NCI-H2171 treated with DMSO at 0.1 percent for 48 hours (cell line): ENCODE measurements around the gene SP2.

ENCODE experiments used
- DNase-seq: peaks from one replicate; lab custom pipeline; 2025; lab: John Stamatoyannopoulos, UW

SP2 gene

DNA sequence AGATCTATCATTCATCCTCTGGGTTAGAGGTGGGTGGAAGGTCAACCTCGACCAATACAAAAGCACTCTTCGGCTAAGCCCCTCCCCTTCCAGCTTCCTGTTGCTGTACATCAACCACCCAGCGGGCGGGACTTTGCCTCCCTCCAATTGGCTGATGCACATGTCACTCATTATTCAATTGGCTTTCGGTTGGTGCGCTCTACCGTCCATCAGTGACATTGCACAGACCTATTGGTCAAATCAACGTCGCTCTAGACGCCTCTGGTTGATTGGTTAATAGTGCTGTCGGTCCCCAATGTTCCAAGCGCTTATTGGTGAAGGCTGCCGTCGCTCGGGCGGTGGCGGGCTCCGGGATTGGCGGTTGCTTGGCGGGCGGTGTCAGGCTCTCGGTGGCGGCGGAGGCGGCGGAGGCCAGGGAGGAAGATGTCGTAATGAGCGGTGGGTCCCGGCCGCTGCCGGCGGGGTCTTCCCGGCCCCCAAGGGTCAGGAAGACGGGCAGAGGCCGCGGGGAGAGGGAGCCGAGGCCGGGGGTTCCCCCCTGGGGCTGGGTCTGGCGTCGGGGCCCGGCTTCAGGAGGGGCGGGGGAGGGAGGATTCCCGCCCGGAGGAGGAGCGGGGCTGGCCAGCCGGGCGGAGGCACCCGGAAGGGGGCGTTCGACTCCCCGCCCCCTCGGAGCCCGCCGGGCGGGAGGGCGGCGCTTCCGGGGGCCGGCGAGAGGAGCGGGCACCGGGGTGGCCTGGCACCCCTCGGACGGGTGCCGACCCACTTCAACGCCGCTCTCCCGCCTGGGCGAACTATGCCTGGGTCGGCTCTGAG, at the start of gene SP2:
Gene SP2, plus strand, starts transcription at position 381 of the 816 bp plus-strand sequence. Its CDS starts 51 bp downstream, at position 432.
- peak; percentile 100 for DNase-seq

DNA sequence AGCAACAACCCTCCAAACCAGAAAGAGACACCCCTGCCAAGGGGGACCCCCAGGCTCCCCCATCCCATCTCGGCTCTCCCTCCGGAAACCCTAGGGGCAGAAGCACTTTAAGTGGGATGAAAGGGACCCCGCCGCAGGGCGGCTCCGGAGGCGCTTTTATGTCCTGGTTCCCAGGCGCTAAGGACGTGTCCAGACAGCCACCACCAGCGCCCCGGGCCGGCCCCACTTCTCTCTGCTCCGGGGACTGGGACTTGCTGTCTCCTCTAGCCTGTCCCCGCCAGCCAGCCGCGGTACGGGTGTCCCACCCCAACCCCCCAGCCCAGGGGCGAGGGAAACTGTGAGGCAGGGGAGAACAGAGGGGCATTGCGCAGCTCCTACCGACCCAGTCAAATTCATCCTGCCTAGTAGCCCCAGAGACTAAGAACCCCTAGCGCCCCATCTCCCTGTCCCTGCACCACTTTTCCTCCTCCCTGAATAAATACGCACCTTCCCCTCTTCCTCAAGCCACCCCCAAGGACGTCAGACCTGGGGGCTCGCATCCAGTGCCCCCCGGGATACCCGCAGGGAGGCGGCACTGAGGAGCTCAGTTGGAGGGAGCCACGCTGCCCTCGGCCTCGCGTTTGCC, 49.2 kb upstream of the SP2 start:
- no peak for DNase-seq

DNA sequence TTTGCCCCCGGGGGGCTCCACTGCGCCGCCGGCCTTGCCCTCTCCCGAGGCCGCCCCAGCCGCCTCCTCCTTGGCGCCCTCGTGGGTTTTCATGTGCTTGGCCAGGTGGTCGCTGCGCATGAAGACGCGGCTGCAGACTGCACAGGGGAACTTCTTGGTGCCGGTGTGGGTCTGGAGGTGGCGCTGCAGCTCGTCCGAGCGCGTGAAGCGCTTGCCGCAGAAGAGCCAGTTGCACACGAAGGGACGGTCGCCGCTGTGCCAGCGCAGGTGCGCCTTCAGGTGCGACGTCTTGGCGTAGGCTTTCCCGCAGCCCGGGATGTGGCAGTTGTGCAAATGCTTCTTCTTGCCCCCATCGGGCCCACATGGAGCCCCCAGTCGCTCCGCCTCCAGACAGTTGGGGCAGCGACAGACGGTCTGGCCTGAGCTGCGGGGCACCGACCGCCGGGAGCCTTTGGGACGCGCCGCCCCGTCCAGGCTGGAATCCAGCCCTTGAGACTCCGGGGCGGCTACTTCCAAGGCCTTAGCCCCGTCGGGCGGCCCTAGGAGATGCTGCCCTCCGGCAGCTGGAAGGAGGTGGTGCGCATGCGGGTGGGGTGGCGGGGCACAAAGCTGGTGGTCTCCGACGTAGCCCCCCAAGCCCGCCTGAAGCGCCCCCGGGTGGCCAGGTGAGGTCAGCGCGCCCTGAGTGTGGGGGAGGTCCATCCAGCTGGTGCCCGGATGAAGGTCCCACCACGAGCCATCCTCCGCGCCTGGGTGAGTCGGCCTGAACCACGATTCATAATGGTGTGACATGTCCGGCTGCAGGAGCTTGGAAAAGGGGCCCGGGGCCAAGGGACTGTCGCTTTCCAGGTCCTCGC, 48.5 kb upstream of the SP2 start:
- no peak for DNase-seq

DNA sequence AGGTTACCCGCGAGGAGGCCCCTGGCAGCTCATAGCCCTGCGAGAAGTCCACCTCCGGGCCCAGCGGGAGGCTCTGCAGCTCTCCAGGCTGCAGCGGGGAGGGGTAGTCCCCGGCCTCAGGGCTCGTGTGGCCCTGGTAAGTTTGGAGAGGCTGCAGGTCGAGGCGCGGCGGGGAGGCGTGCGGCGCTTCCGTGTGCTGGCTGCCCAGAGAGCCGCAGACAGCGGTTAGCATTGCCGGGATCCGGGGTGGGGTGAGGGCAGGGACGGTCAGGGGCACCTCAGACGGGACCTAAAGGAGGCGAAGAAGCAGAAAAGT, 47.9 kb upstream of the SP2 start:
- DNase-seq, result no peak

DNA sequence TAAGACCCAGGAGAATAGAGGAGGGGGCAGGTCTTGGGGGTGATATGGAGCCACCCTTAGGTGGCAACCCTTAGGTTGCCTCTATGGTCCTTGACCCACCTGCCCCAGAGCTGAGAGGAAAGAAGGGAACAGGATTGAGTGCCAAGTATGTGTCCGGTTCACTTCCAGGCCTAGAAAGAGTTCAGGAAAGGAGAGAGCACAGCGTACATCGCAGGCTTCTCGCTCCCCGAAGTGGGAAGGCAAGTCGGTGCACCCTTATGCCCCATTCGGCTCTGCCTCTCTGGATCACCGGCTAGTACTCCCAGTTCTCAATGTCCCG, 45.7 kb upstream of the SP2 start:
- DNase-seq, result no peak

DNA sequence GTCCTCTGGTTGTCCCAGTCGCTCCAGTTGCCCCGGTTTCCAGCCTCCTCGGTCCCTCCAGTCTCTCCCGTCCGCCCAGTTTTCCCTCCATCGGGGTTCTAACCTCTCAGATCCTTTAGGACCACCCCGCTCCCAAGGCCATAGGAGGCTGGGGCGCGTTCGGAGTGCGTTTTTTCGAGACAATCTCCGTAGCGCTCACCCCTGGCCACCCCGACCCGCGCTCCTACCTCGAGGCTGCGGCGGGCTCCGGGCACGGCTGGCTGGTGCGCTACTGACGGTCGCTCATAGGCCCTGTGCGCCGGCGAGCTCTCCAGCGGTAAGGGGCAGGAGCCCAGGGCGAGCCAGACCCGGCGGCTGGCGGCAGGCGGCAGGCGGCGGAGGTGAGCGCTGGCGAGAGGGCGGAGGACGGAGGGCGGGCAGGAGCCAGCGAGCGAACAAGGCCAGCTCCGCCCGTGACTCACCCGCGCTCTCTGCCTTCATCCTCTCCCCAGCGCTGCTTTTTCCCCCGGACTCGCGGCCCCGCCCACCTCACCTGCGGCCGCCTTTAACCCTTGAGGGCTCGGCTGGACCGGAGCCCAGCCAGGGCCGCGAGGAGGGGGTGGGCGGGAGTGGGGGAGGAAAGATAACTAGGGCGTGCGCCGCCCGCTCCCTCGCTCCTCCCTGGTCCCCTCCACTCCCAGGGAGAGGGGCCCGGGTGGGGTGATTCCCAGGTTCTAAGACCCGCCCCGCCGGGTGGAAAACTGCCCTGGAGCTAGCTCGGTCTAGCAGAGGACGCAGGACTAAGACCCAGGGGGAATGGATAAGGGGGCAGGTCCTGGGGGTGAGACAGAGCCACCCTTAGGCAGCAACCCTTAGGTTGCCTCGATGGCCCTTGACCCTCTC, 45.1 kb upstream of the SP2 start, which contains the start of gene SP6:
Gene SP6, minus strand, starts transcription at position 472 of the 882 bp plus-strand sequence. CDS start 2,734 bp downstream, outside the sequence.
- peak; percentile 71 for DNase-seq

DNA sequence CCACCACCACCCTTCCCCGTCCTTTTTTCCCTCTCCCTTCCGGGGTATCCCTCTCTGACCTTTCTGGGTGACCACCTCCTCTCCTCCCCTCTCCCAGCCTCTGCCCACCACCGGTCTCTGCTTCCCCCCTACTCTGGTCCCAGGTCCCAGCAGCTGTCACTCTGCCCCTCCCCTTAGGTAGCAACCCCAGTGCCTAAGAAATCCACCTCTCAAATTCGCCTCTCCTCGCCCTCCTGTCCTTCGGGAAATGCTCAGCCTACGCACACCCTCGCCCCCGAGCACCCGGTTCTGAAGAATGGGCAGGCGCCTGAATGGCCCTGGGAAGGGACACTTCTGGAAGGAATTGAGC, 44.3 kb upstream of the SP2 start:
- DNase-seq, result no peak

DNA sequence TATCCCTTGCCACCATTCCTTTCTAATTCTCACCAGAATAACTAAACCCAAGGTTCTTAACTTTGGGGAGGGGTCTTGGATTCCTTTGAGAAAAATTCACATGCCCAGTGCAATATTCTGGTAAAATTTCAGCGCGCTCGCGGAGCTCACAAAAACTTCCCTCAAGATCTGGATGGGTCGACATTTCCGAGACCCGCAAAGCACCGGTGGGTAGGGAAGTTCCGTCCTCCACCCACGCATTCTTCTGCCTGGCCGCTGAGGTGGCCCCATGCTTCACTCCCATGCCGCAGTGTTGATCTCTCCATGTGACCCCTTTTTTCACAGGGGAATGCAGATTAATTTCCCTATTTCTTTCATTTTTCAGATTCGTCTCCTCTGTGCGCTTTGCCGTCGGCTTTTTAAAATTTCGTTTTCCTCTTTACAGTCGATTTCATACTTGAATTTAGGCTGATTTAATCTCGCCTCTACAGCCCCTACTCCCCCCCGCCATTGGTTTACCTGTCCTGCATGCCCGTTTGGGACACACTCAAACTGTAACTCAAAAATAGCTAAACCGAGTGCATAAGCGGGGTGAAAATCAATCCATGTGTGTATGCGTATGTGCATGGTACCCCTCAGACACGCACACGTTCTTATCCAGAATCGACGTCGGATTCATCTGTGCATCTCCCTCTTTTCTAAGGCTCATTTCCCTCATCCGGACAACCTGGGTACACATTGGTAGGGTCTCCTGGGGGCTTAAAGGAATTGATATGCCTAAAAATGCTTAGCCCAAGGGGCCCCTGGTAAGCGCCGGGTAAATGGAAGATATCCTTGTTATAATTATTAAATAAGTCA, 43.7 kb upstream of the SP2 start:
- no peak for DNase-seq

DNA sequence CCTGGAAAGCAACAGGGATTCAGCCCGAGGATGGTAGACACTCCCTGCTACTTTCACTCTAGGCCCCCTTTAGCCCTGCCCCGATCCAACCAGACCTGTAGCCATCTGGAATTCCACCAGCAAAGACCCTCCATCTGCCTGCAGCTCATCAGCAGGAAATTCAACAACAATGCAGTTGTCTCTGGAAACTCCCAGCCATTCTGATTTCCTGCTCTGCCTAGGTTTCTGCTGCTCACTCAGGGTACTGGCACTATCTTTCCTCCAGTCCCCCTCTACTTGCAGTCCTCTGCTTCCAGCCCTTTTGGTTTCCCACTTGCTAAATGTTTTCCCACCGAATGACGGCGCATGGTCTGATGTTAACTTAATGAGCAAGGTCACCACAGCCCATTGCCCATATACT, 42.4 kb upstream of the SP2 start:
- no peak for DNase-seq

DNA sequence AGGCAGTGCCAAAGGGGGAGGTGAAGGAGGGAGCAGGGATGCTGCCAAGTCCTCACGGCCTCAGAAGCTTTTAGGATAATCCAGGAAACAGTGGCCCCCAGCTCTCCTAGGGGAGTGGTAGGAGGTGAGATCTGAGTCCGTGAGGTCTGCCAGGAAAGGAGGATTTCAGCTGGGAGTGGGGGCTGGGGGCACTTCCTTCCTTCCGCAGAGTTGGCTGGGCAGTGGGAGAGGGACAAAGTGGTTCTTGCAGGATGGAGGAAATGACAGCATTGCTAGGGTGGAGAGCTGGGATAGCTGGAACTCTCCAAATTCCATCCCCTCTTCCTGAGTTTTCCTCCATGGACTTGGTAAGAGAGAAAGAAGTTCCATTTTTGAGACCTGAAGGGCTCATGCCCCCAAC, 40.3 kb upstream of the SP2 start:
- DNase-seq, result no peak

DNA sequence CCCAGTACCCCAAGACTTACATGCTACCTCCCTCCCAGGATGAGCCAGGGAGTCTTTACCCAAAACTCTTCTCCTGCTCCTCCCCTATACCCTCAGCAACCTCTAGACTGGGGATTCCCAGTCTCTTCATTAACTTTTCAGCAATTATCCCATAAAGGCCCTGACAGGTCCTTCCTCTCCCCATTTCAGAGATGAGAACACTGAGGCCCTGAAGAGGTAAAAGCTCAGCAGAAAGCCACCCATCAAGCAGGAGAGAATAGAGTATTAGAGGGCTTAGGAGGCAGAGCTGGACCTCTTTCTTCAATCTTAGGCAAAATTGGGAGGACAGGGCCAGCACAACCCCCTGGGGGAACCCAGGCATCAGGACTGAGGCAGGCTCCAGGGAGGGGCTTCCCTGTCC, 39.2 kb upstream of the SP2 start:
- DNase-seq, result no peak

DNA sequence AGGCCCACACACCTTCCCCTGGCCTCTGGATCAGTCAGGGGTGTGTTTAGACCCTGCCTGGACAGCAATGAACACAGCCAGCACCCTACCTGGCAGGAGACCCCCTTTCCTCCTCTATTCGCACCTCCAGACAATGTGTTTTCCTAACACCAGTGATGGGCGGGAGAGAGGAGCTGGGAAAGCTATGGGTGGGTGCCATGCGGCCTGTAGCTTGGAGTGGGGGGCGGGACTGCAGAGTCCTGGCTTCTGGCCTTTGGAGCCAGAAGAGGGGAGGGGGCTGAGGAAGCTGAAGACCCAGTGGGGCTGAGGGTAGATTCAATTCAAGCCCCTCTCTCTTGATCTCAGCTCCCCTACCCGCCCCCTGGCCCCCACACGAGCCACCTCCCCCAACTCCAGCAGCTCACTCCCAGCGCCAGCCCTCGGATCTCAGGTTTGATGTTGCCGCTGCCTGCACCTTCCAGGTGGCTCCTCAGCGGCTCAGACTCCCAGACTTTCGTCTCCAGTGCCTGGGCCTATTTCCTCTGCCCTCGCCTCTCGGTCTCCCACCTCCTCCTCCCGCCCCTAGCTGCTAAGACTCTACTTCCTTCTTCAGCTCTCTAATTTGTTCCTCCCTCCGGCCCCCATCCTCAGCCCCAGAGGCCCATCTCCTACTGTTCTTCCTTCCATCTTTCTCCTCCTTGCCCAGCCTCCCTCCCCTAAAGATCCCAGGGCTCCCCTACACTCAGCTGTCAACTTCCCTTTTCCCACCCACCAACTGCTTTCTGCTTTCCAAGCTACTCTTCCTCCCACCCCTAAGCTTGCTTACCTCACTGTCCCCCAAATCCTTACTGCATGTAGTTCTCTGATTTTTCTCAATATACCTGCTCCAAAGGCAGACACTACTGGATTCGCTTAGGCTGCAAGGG, 38.2 kb upstream of the SP2 start:
- no peak for DNase-seq

DNA sequence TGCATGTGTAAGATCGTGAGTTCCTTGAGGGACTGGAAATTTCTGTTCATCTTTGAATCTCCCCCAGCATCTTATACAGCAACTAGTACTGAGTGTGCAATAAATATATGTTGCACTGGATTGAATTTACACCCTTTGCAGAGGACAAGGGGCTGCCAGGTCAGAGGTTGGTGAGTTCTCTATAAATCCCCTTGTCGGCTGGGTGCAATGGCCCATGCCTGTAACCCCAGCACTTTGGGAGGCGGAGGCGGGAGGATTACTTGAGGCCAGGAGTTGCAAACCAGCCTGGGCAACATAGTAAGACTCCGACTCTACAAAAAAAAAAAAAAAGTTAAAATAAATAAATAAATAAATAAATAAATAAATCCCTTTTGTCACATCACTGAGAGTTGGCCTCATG, 35.6 kb upstream of the SP2 start:
- no peak for DNase-seq

DNA sequence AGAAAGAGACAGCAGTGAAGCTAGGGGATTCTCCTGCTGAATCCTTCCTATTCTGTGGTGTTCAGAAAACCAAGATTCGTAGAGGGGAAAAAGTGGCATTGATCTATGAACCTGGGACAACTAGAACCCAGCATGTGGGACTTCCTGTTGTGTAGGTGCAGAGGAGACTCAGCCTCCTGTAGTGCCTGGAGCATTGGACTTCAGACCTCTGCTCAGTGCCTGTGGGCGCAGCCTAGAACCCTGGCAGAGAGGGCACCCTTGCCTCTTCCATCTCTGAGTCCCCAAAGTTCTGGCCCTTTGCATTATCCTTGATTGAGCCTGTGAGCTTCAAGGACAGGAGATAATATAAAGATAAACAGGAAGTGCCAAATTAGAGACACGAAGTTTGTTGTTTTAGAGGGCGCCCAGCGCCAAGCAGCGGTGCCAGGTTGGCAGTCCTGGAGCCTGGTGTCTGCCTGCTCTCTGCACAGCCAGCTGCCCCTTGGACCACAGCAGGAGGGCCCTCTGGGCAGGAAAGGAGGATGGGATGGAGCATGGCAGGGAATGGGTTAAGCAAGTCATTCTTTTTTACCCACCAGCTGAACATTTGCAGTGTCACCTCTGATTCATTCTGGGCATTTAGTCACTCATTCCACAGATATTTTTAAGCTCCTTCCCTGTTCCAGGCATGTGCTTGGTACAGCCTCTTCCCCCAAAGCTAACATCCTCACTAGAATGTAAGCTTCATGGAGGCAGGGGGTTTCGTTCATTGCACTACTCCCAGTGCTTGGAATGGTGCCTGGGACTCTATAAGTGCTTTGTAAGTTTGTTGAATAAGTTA, 33.2 kb upstream of the SP2 start:
- no peak for DNase-seq

DNA sequence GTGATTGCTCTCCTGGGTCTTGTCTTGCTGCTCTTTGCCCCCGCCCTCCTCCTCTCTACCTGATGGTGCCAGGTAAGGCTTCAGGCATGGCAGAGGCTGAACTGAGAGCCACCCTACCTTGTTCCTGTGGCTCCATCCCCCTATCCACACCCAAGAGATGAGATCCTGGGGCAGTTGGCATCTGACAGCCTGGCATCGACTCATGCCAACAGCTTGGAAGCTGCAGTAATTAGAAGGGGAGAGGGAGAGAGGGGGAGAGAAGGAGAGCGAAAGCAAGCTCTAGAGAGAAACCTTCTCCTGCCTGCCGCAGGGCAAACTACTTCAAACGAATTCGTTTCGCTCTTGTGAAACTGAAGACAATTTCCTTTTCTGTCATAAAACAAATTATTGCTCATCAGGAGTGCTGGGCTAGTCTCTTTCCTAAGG, 31.2 kb upstream of the SP2 start:
- DNase-seq, result no peak

DNA sequence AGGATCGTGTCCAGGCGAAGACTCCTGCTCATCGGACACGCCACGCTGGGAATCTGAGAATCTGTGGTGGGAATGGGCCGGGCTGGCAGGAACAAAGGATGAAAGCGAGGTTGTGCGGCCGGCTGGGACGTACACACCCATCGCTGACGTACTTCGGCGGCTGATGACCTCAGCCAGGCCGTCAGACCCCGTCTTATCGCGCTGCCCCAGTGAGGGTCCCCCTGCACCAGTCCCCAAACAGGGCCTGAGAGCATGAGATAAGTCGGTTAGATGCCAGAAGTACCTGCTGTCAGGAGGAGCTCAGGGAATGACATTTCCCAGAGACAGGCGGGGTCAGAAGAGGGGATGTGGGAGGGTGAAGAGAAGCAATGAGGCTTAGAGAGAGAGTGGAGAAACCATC, 29.1 kb upstream of the SP2 start:
- DNase-seq, result no peak

DNA sequence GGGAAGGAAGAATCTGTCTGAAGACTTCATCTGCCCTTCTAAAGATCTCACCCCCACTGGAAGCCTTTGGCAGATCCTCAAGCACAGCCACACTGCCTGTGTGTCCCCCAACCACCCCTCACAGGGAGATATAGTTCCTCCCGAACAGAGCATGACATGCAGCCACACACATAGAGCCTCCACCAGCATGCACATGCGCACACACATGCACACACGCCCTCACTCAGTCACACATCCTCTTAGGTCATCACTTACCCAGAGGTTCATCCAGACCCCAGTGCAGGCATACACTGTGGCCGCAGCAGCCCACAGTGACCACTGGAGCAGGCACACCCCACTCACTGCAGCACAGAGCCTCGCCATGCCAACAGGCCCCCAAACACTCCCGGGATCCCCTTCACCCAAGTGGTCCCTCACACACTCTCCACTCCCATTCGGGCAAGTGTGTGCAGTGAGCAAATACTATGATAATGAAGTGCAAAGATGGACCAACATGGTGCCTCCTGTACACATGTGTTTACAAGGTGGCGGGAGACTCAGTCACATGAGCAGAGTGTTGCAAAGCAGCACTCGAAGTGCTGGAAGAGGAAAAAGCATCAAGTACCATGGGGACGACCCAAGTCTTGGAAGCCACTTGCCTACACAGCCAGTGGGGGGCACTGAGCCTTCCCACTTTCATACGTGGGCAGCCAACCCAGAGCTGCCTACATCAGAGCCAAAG, 28.1 kb upstream of the SP2 start:
- no peak for DNase-seq

DNA sequence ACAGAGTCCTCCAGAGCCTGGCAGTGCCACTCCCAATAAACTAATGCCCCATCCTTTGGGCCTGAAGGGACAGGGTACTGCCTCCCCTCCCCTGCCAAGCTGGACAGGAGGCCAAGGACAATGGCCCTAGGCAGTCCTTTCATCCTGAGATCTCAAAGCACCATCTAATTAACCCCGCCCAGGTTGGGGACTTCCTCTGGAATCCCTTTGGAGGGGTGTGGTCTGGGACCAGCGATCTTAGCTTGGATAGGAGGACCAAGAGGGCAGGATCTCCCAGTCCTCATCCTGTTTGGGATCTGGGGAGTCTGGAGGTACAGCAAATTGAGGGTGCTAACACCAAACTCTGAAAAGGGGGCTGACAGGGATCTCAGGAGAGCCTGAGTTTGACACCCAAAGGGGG, 26.9 kb upstream of the SP2 start:
- no peak for DNase-seq

DNA sequence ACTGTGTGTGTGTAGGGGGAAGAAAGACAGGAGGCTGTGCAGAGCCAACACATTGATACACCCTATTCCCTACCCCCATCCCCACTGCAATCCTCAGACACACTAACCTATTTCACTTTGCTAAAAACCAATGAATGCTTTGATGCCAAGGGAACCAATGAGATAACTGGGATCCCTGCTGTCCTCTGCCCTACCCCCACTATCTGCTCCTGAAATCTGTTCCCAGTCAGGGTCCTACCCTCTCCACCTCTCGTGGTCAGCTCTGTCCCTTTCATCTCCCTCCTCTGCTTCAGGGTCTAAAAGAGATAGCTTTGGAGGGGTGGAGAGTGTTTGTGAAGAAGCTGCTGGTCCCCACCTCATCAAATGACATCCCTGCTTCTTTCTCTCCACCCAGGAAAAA, 26.0 kb upstream of the SP2 start:
- no peak for DNase-seq
